Ovary (tissue), 9 donors: Measurements from ENCODE around the gene CDC42SE2. TPM values are rescaled to one million over a fixed set of nuclear protein-coding genes. Genes with fewer than 3 reads are reported as not detected.
"Not testable (repeated sequence)": the region's sequence is repeated elsewhere in the genome, so short reads cannot be mapped to it uniquely, and the experiment has no call there.

ENCODE experiments used
- DNase-seq, 5 donors: peaks; one replicate each; pipeline ENCODE4 v3.0.0-alpha.2; 2019 to 2020
- H3K27ac ChIP-seq, 2 donors: fragments of 200-600 bp; one replicate each; pipeline versions ENCODE4 v1.5.1 to v1.8.0; 2019 to 2022
- H3K27me3 ChIP-seq: fragments of 200-600 bp; one replicate; pipeline ENCODE4 v1.8.0; 2022
- H3K36me3 ChIP-seq: fragments of 200-600 bp; sonication (generic); one replicate; pipeline ENCODE4 v1.5.1; 2019
- H3K4me1 ChIP-seq: one replicate; pipeline ENCODE4 v1.8.1; 2013; ENCODE audit warnings: mild to moderate bottlenecking, moderate library complexity; ENCODE audit not compliant: insufficient read depth
- H3K4me3 ChIP-seq: fragments of 200-600 bp; sonication (generic); one replicate; pipeline ENCODE4 v1.5.1; 2017
- H3K9me3 ChIP-seq, 2 donors: fragments of 200-600 bp in 1 of 2; sonication (generic) in 1 of 2; one replicate each; pipeline versions ENCODE4 v1.5.1 to v1.8.1; 2013 to 2019; ENCODE audit warnings: mild to moderate bottlenecking in 1 of 2, moderate library complexity in 1 of 2
- EP300 ChIP-seq: sonication (generic); formaldehyde crosslinking; IDR thresholded peaks from one replicate; pipeline ENCODE4 v1.6.1; 2017; ENCODE audit warnings: antibody characterized with exemption
- POLR2A ChIP-seq: fragments of 450-650 bp; IDR thresholded peaks from one replicate; pipeline ENCODE4 v1.6.1; 2017; ENCODE audit warnings: antibody characterized with exemption, mild to moderate bottlenecking, moderate library complexity
- WGBS, 3 donors: extraction: QIAGEN DNeasy Blood & Tissue Kit in 1 of 3; methylation state at CpG; one replicate each; pipeline versions ENCODE4 v1.1.5 to v1.1.7; 2013 to 2017; 5-methylcytosine and 5-hydroxymethylcytosine counted together
- intact Hi-C, 4 donors: fragments of 100-400 bp; cut with DNase I; formaldehyde crosslinking; loops; one replicate each; pipeline versions ENCODE4 v1.11.0 to v1.15.1; 2022 to 2023
- polyA plus RNA-seq, 2 donors: library from polyadenylated mRNA; stranded (reverse); fragments of 200-250 nt in 1 of 2; fragments of 350-450 nt in 1 of 2; fragmentation: Illumina TruSeq in 1 of 2; extraction: RNeasy Lipid Tissue Mini Kit (QIAGEN cat#74804) in 1 of 2; gene quantifications; one replicate each; pipeline ENCODE4 v1.2.3, GENCODE V29; 2013 to 2014
- total RNA-seq, 7 donors: library from RNA; depleted of rRNA in 2 of 7; stranded (reverse); fragments of >200 nt in 2 of 7; fragmentation: NEBNext Ultra II Directional in 3 of 7; extraction: Animal tissue kit (Norgen Biotek cat#: 25700) in 3 of 7; gene quantifications; one replicate each; pipeline versions ENCODE4 v1.1.0 to v1.2.4, GENCODE V29; 2016 to 2023
- TF ChIP-seq, protein P1 (sequence below), 3 donors: fragments of 450-650 bp in 2 of 3; fragments of 200-600 bp in 1 of 3; IDR thresholded peaks; one replicate each; pipeline versions ENCODE4 v1.5.1 to v1.8.0; 2016 to 2022; ENCODE audit warnings: antibody characterized with exemption in 3 of 3, mild to moderate bottlenecking in 1 of 3
- donor health status: DM: no; HTN: no; CAD: no; lungs with moderate emphysema.
- donor health status: DM: no; HTN: no; CAD: no.
- donor health status: Bipolar disorder and iron deficiency.
- donor health status: DM: yes; HTN: yes; CAD: no.
- donor health status: DM: no; HTN: no; CAD: no.
- donor health status: DM: yes; HTN: yes; CAD: no.

Gene CDC42SE2
- total and polyA plus RNA-seq, 9 donors, result 18.0 to 37.6 (median 23.7) TPM

GRCh38 chr5:131303537-131303936 lies 39.7 kb downstream of the CDC42SE2 start:
- no peaks in the 10 kb centered on the region for H3K4me1 ChIP-seq
- H3K27me3 ChIP-seq, result no peaks in the 10 kb centered on the region
- no peak overlapping the region for H3K27ac ChIP-seq
- H3K36me3 ChIP-seq, result no peaks in the 10 kb centered on the region
- WGBS, 3 donors, result 61 to 69% (median 66%) methylated on average over 1 of the region's 1 CpG
- intact Hi-C loops, result no loop called here
- TF ChIP-seq, protein P1, sequence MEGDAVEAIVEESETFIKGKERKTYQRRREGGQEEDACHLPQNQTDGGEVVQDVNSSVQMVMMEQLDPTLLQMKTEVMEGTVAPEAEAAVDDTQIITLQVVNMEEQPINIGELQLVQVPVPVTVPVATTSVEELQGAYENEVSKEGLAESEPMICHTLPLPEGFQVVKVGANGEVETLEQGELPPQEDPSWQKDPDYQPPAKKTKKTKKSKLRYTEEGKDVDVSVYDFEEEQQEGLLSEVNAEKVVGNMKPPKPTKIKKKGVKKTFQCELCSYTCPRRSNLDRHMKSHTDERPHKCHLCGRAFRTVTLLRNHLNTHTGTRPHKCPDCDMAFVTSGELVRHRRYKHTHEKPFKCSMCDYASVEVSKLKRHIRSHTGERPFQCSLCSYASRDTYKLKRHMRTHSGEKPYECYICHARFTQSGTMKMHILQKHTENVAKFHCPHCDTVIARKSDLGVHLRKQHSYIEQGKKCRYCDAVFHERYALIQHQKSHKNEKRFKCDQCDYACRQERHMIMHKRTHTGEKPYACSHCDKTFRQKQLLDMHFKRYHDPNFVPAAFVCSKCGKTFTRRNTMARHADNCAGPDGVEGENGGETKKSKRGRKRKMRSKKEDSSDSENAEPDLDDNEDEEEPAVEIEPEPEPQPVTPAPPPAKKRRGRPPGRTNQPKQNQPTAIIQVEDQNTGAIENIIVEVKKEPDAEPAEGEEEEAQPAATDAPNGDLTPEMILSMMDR (IDR thresholded peaks at IDR 0.05), result no peak
- no peak overlapping the region for H3K4me3 ChIP-seq
- DNase-seq, result no peak
- H3K9me3 ChIP-seq, result no peaks in the 10 kb centered on the region

GRCh38 chr5:131304414-131304813 lies 40.6 kb downstream of the CDC42SE2 start:
- intact Hi-C loops, result no loop called here
- H3K36me3 ChIP-seq, result no peaks in the 10 kb centered on the region
- no peak for TF ChIP-seq POLR2A
- TF ChIP-seq, protein P1 (IDR thresholded peaks at IDR 0.05), result no peak
- no peak for TF ChIP-seq EP300
- no peaks in the 10 kb centered on the region for H3K4me1 ChIP-seq
- no peak for DNase-seq
- 74 to 78% (median 74%) methylated on average over 2 of the region's 2 CpGs for WGBS, 3 donors
- H3K4me3 ChIP-seq, result no peak overlapping the region
- H3K9me3 ChIP-seq, result no peaks in the 10 kb centered on the region
- H3K27ac ChIP-seq, result no peak overlapping the region
- H3K27me3 ChIP-seq, result no peaks in the 10 kb centered on the region

DNA sequence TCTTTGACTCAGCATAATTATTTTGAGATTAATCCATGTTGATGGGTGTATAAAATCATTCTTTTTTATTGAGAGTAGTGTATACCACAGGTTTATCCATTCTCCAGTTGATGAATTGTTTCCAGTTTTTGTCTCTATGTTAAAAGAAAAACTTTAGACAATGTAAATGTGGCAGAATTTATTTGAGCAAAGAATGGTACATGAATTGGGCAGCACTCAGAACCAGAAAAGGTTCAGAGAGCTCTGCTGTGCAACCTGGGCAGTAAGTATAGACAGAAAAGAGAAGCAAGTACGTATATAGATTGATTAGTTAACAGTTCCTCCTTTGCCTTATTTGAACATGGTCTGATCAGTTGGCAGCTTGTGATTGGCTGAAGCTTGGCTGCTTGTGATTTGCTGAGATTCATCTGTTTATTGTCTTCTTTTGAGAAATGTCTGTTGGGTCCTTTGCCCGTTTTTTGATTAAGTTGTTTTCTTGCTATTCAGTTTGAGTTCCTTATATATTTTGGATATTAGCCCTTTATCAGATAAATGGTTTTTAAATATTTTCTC lies 41.4 kb downstream of the CDC42SE2 start:
- no peak for TF ChIP-seq EP300
- TF ChIP-seq, protein P1 (IDR thresholded peaks at IDR 0.05), result no peak
- TF ChIP-seq POLR2A, result no peak
- WGBS, 3 donors, result 93 to 96% (median 93%) methylated on average over 2 of the region's 2 CpGs
- H3K27ac ChIP-seq, result no peak overlapping the region
- no peak for DNase-seq
- intact Hi-C loops, result no loop called here
- H3K27me3 ChIP-seq, result no peaks in the 10 kb centered on the region
- no peak overlapping the region for H3K4me3 ChIP-seq
- no peaks in the 10 kb centered on the region for H3K4me1 ChIP-seq
- no peaks in the 10 kb centered on the region for H3K36me3 ChIP-seq
- H3K9me3 ChIP-seq, result no peaks in the 10 kb centered on the region

GRCh38 chr5:131305906-131306305 lies 42.1 kb downstream of the CDC42SE2 start:
- no peaks in the 10 kb centered on the region for H3K4me1 ChIP-seq
- H3K27ac ChIP-seq, result no peak overlapping the region
- H3K36me3 ChIP-seq, result no peaks in the 10 kb centered on the region
- no peaks in the 10 kb centered on the region for H3K27me3 ChIP-seq
- H3K9me3 ChIP-seq, result no peaks in the 10 kb centered on the region
- 81 to 86% (median 85%) methylated on average over 2 of the region's 2 CpGs for WGBS, 3 donors
- no peak for DNase-seq
- no peak overlapping the region for H3K4me3 ChIP-seq
- TF ChIP-seq EP300 (no peak), POLR2A (no peak)
- TF ChIP-seq, protein P1 (IDR thresholded peaks at IDR 0.05), result no peak
- intact Hi-C loops, result no loop called here

GRCh38 chr5:131312235-131312772 lies 48.5 kb downstream of the CDC42SE2 start:
- H3K27ac ChIP-seq, H3K36me3 ChIP-seq, H3K4me3 ChIP-seq, intact Hi-C loops, H3K27me3 ChIP-seq, H3K4me1 ChIP-seq, H3K9me3 ChIP-seq, DNase-seq: not testable (repeated sequence)
- 91 to 92% (median 91%) methylated on average over 16 of the region's 16 CpGs for WGBS, 3 donors
